Adrenal gland (tissue), 12 donors: Measurements from ENCODE around the gene HBG2. TPM values are rescaled to one million over a fixed set of nuclear protein-coding genes. Genes with fewer than 3 reads are reported as not detected.

Experiments
- DNase-seq, 7 donors: peaks; one replicate each; pipeline ENCODE4 v3.0.0-alpha.2; 2019 to 2020
- H3K27ac ChIP-seq, 5 donors: fragments of 200-600 bp; sonication (generic) in 4 of 5; 1 replicate in 3 of 5; 2 replicates in 2 of 5; pipeline versions ENCODE4 v1.5.1 to v1.8.0; 2016 to 2020; ENCODE audit warnings: mild to moderate bottlenecking in 1 of 5
- H3K27me3 ChIP-seq: fragments of 200-600 bp; 2 replicates; pipeline ENCODE4 v1.8.0; 2021
- H3K36me3 ChIP-seq, 2 donors: fragments of 200-600 bp; replicated peaks in 1 of 2; 1 replicate in 1 of 2; 2 replicates in 1 of 2; pipeline versions ENCODE4 v1.5.1 to v1.8.0; 2018 to 2022
- H3K4me1 ChIP-seq, 2 donors: fragments of 200-600 bp; replicated peaks in 1 of 2; 1 replicate in 1 of 2; 2 replicates in 1 of 2; pipeline versions ENCODE4 v1.5.1 to v1.8.0; 2018 to 2021
- H3K4me3 ChIP-seq, 4 donors: fragments of 200-600 bp; sonication (generic) in 3 of 4; one replicate each; pipeline ENCODE4 v1.5.1; 2016 to 2018
- H3K9me3 ChIP-seq, 3 donors: fragments of 200-600 bp; sonication (generic) in 1 of 3; replicated peaks in 1 of 3; 1 replicate in 2 of 3; 2 replicates in 1 of 3; pipeline versions ENCODE4 v1.5.1 to v1.8.0; 2016 to 2021
- POLR2A ChIP-seq, 2 donors: fragments of 450-650 bp; IDR thresholded peaks; one replicate each; pipeline ENCODE4 v1.6.1; 2017; ENCODE audit warnings: antibody characterized with exemption in 2 of 2, mild to moderate bottlenecking in 2 of 2, moderate library complexity in 1 of 2
- WGBS, 4 donors: extraction: QIAGEN DNeasy Blood & Tissue Kit in 2 of 4; methylation state at CpG; one replicate each; pipeline versions ENCODE4 v1.1.5 to v1.1.7; 2013 to 2017; 5-methylcytosine and 5-hydroxymethylcytosine counted together
- intact Hi-C, 2 donors: fragments of 100-400 bp; cut with DNase I; formaldehyde crosslinking; loops; one replicate each; pipeline versions ENCODE4 v1.14.1 to v1.15.0; 2022 to 2023
- polyA plus RNA-seq, 3 donors: library from polyadenylated mRNA; stranded (reverse); fragments of 200-250 nt in 2 of 3; fragments of 350-450 nt in 1 of 3; fragmentation: Illumina TruSeq in 1 of 3; extraction: RNeasy Lipid Tissue Mini Kit (QIAGEN cat#74804) in 1 of 3; gene quantifications; one replicate each; pipeline ENCODE4 v1.2.3, GENCODE V29; 2013 to 2014
- total RNA-seq, 9 donors: library from RNA; depleted of rRNA in 4 of 9; stranded (reverse); fragments of >200 nt in 4 of 9; fragments of 120-200 nt in 1 of 9; fragmentation: NEBNext Ultra II Directional in 1 of 9; extraction: Animal tissue kit (Norgen Biotek cat#: 25700) in 1 of 9; gene quantifications; one replicate each; pipeline versions ENCODE4 v1.1.0 to v1.2.4, GENCODE V29; 2013 to 2023
- TF ChIP-seq, protein P1 (sequence below), 6 experiments: fragments of 450-650 bp in 4 of 6; fragments of 200-600 bp in 2 of 6; sonication (generic) in 1 of 6; IDR thresholded peaks; 1 replicate in 5 of 6; 2 replicates in 1 of 6; pipeline versions ENCODE4 v1.5.1 to v1.8.0; 2016 to 2021; ENCODE audit warnings: antibody characterized with exemption in 6 of 6, mild to moderate bottlenecking in 2 of 6, moderate library complexity in 1 of 6
- donor health status: healthy with polysubstance abuse.
- donor health status: Bipolar disorder and iron deficiency.
- donor health status: DM: yes; HTN: yes; CAD: no.
- donor health status: DM: no; HTN: no; CAD: no.
- donor health status: DM: no; HTN: no; CAD: no.
- donor health status: DM: yes; HTN: yes; CAD: no.

The HBG2 gene
- total and polyA plus RNA-seq, 12 donors, result 0.51 to 9,973 (median 10.0) TPM; not detected in 7

DNA sequence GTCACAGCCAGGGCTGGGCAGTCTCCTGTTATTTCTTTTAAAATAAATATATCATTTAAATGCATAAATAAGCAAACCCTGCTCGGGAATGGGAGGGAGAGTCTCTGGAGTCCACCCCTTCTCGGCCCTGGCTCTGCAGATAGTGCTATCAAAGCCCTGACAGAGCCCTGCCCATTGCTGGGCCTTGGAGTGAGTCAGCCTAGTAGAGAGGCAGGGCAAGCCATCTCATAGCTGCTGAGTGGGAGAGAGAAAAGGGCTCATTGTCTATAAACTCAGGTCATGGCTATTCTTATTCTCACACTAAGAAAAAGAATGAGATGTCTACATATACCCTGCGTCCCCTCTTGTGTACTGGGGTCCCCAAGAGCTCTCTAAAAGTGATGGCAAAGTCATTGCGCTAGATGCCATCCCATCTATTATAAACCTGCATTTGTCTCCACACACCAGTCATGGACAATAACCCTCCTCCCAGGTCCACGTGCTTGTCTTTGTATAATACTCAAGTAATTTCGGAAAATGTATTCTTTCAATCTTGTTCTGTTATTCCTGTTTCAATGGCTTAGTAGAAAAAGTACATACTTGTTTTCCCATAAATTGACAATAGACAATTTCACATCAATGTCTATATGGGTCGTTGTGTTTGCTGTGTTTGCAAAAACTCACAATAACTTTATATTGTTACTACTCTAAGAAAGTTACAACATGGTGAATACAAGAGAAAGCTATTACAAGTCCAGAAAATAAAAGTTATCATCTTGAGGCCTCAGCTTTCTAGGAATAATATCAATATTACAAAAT, 33.7 kb upstream of the HBG2 start:
- no peaks in the 10 kb centered on the region for H3K4me1 ChIP-seq
- intact Hi-C loops, result no loop called here
- H3K9me3 ChIP-seq, result no peaks in the 10 kb centered on the region
- H3K27ac ChIP-seq, result no peak overlapping the region
- H3K36me3 ChIP-seq, result no peaks in the 10 kb centered on the region
- peak in 5 of 7 donors; percentile 16 to 47 (median 18) for DNase-seq
- TF ChIP-seq POLR2A (IDR thresholded peaks at IDR 0.05), result no peak
- TF ChIP-seq, protein P1, sequence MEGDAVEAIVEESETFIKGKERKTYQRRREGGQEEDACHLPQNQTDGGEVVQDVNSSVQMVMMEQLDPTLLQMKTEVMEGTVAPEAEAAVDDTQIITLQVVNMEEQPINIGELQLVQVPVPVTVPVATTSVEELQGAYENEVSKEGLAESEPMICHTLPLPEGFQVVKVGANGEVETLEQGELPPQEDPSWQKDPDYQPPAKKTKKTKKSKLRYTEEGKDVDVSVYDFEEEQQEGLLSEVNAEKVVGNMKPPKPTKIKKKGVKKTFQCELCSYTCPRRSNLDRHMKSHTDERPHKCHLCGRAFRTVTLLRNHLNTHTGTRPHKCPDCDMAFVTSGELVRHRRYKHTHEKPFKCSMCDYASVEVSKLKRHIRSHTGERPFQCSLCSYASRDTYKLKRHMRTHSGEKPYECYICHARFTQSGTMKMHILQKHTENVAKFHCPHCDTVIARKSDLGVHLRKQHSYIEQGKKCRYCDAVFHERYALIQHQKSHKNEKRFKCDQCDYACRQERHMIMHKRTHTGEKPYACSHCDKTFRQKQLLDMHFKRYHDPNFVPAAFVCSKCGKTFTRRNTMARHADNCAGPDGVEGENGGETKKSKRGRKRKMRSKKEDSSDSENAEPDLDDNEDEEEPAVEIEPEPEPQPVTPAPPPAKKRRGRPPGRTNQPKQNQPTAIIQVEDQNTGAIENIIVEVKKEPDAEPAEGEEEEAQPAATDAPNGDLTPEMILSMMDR (IDR thresholded peaks at IDR 0.05), result no peak
- H3K27me3 ChIP-seq, result no peaks in the 10 kb centered on the region
- no peak overlapping the region for H3K4me3 ChIP-seq
- 70 to 74% (median 73%) methylated on average over 7 of the region's 7 CpGs for WGBS, 4 donors

DNA sequence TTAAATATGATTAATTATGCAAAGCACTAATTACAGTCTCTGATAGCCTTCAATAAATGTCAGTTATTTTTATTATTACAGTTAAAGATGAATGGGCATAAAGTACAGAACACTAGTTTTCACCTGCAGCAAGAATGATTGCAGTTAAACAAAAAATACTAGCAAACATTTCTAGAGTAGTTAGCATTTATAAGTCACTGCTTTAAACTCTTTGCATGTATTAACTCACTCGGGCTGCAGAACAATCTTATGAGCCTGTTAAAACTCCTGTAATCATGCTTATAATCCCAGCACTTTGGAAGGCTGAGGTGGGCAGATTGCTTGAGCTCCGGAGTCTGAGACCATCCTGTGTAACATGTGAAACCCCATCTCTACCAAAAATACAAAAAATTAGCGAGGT, 32.3 kb upstream of the HBG2 start:
- WGBS, 4 donors, result 67 to 80% (median 74%) methylated on average over 3 of the region's 3 CpGs
- intact Hi-C loops, result no loop called here

DNA sequence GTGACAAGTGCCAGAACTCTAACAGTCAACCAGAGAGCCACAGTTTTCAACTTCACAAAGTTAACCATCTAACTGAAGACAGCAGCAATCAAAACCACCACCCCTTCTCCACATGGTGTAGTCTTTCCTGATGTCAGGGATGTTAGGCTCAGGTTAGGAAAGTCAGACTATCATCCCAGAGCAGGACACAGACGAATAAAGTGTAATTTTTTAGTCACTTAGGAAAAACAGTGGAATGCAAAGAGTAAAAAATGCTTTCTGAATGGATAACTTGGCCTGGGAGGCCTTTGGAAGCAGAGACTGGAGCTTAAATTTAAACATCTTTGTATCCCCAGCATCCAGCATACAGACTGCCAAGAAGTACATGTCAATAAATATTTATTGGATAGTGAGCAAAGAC, 31.8 kb upstream of the HBG2 start:
- no peaks in the 10 kb centered on the region for H3K9me3 ChIP-seq
- TF ChIP-seq POLR2A (IDR thresholded peaks at IDR 0.05), result no peak
- TF ChIP-seq, protein P1 (IDR thresholded peaks at IDR 0.05), result no peak
- WGBS, 4 donors, result 32 to 62% (median 40%) methylated on average over 1 of the region's 1 CpG
- H3K36me3 ChIP-seq, result no peaks in the 10 kb centered on the region
- intact Hi-C loops, result no loop called here
- no peak overlapping the region for H3K4me3 ChIP-seq
- DNase-seq, result no peak
- no peaks in the 10 kb centered on the region for H3K27me3 ChIP-seq
- no peaks in the 10 kb centered on the region for H3K4me1 ChIP-seq
- H3K27ac ChIP-seq, result no peak overlapping the region

More for the DNA sequence above, 32.3 kb upstream of the HBG2 start:
- DNase-seq, result no peak
- H3K4me1 ChIP-seq, result no peaks in the 10 kb centered on the region
- H3K27ac ChIP-seq, result no peak overlapping the region
- TF ChIP-seq, protein P1 (IDR thresholded peaks at IDR 0.05), result no peak
- no peak for TF ChIP-seq POLR2A (IDR thresholded peaks at IDR 0.05)
- H3K9me3 ChIP-seq, result no peaks in the 10 kb centered on the region
- H3K4me3 ChIP-seq, result no peak overlapping the region
- no peaks in the 10 kb centered on the region for H3K27me3 ChIP-seq
- H3K36me3 ChIP-seq, result no peaks in the 10 kb centered on the region

DNA sequence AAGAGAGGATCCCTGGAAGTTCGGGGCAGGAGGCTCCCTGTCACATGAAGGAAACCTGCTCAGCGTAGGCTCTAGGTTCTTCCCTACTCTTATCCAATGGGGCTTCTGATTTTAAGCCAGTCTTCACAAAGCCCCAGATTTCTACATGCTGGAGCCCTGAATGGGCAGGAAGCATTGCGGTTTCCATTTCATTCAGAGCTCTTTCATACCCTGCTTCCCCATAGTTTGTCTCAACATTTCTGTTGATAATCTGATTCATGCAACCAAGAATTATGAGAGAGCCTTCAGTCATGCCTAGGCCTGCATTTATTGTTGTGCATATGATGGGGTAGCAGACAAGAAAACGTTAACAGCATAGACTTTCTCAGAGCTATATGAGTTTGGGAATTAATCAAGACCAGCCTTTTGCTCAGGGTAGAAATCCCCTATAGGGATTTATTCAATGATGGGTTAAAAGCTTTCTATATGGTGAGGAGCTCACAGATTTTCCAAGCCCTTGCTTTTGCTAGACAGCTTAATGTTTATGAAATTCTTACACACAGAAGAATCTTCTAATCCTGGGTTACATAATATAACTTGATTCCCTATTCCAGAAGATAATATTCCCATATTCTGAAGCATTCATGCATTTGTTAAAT, 31.2 kb upstream of the HBG2 start:
- 78 to 86% (median 84%) methylated on average over 4 of the region's 4 CpGs for WGBS, 4 donors
- Histone ChIP-seq H3K27me3 (no peaks in the 10 kb centered on the region), H3K4me3 (no peak overlapping the region), H3K27ac (no peak overlapping the region), H3K36me3 (no peaks in the 10 kb centered on the region), H3K4me1 (no peaks in the 10 kb centered on the region), H3K9me3 (no peaks in the 10 kb centered on the region)
- intact Hi-C loops, result no loop called here
- no peak for DNase-seq
- no peak for TF ChIP-seq POLR2A (IDR thresholded peaks at IDR 0.05)
- TF ChIP-seq, protein P1 (IDR thresholded peaks at IDR 0.05), result no peak
